Neural cell (in vitro differentiated cells): ENCODE measurements around the gene ACVRL1. TPM values are rescaled to one million over a fixed set of nuclear protein-coding genes. Genes with fewer than 3 reads are reported as not detected.

Experiments used
- H2AFZ ChIP-seq: fragments of 200-600, 300-800 bp; sonication (generic), shearing (Covaris generic); 2 replicates; pipeline ENCODE4 v1.6.0; 2014; ENCODE audit warnings: low read depth, mild to moderate bottlenecking, antibody characterized with exemption, low read length, moderate library complexity
- H3F3A ChIP-seq: fragments of 200-600 bp; shearing (Covaris generic); 2 replicates; pipeline ENCODE4 v1.6.1; 2016; ENCODE audit warnings: mild to moderate bottlenecking, moderate library complexity, mixed read lengths, antibody characterized with exemption, low read length; ENCODE audit not compliant: insufficient read depth, poor library complexity, severe bottlenecking
- H3K27ac ChIP-seq: fragments of 200-600, 300-800 bp; sonication (generic), shearing (Covaris generic); 2 replicates; pipeline ENCODE4 v1.5.1; 2014; ENCODE audit warnings: mild to moderate bottlenecking, low read length, moderate library complexity
- H3K27me3 ChIP-seq: fragments of 300-800, 200-600 bp; sonication (generic), shearing (Covaris generic); 2 replicates; pipeline ENCODE4 v1.6.0; 2014; ENCODE audit warnings: mild to moderate bottlenecking, low read depth, low read length, moderate library complexity; ENCODE audit not compliant: insufficient read depth
- H3K36me3 ChIP-seq: fragments of 300-800, 200-600 bp; sonication (generic), shearing (Covaris generic); 2 replicates; pipeline ENCODE4 v1.5.1; 2014; ENCODE audit warnings: mild to moderate bottlenecking, antibody characterized with exemption, low read length, moderate library complexity; ENCODE audit not compliant: insufficient read depth
- H3K4me2 ChIP-seq: fragments of 300-800, 200-600 bp; sonication (generic), shearing (Covaris generic); 2 replicates; pipeline ENCODE4 v1.6.0; 2014; ENCODE audit warnings: mild to moderate bottlenecking, low read length
- H3K4me3 ChIP-seq: fragments of 300-800, 200-600 bp; sonication (generic), shearing (Covaris generic); 2 replicates; pipeline ENCODE4 v1.5.1; 2014; ENCODE audit warnings: mild to moderate bottlenecking, low read length, moderate library complexity
- H3K79me2 ChIP-seq: fragments of 200-600 bp; shearing (Covaris generic); replicated peaks from 2 replicates; pipeline ENCODE4 v1.6.0; 2014; ENCODE audit warnings: mild to moderate bottlenecking, low read length, moderate library complexity; ENCODE audit not compliant: insufficient read depth
- H3K9ac ChIP-seq: fragments of 300-800, 200-600 bp; sonication (generic), shearing (Covaris generic); 2 replicates; pipeline ENCODE4 v1.6.1; 2016; ENCODE audit warnings: mild to moderate bottlenecking, low read length, mixed read lengths
- H3K9me2 ChIP-seq: fragments of 200-600 bp; shearing (Covaris generic); 2 replicates; pipeline ENCODE4 v1.6.1; 2016; ENCODE audit warnings: mild to moderate bottlenecking, low read length, mixed read lengths; ENCODE audit not compliant: insufficient read depth
- H3K9me3 ChIP-seq: fragments of 200-600, 300-800 bp; sonication (generic), shearing (Covaris generic); 2 replicates; pipeline ENCODE4 v1.6.1; 2016; ENCODE audit warnings: mild to moderate bottlenecking, mixed run types, low read length, moderate library complexity, mixed read lengths
- H4K20me1 ChIP-seq: fragments of 200-600 bp; shearing (Covaris generic); 2 replicates; pipeline ENCODE4 v1.6.1; 2016; ENCODE audit warnings: mild to moderate bottlenecking, mixed run types; ENCODE audit not compliant: insufficient read depth
- CTCF ChIP-seq: fragments of 450-650 bp; IDR thresholded peaks from 2 replicates; pipeline ENCODE4 v1.5.1; 2014; ENCODE audit warnings: antibody characterized with exemption, mild to moderate bottlenecking, moderate library complexity; ENCODE audit not compliant: poor library complexity, severe bottlenecking
- EP300 ChIP-seq: fragments of 450-650 bp; conservative IDR thresholded peaks from 2 replicates; pipeline ENCODE4 v1.6.1; 2014; ENCODE audit warnings: antibody characterized with exemption, mild to moderate bottlenecking, moderate library complexity; ENCODE audit not compliant: poor library complexity, severe bottlenecking
- EZH2 ChIP-seq: fragments of 200-600, 300-800 bp; shearing (Covaris generic), sonication (generic); IDR thresholded peaks from 2 replicates; pipeline ENCODE4 v1.6.1; 2014; ENCODE audit warnings: antibody characterized with exemption, low read length, borderline replicate concordance, mild to moderate bottlenecking; ENCODE audit not compliant: insufficient read depth, poor library complexity, severe bottlenecking
- MXI1 ChIP-seq: fragments of 450-650 bp; conservative IDR thresholded peaks from 2 replicates; pipeline ENCODE4 v1.6.1; 2014; ENCODE audit warnings: antibody characterized with exemption, mild to moderate bottlenecking; ENCODE audit not compliant: poor library complexity, severe bottlenecking
- POLR2AphosphoS5 ChIP-seq: IDR thresholded peaks from 2 replicates; pipeline ENCODE4 v1.6.1; 2012
- SMC3 ChIP-seq: fragments of 450-650 bp; conservative IDR thresholded peaks from 2 replicates; pipeline ENCODE4 v1.6.1; 2014; ENCODE audit warnings: antibody characterized with exemption, mild to moderate bottlenecking, moderate library complexity; ENCODE audit not compliant: poor library complexity
- TAF1 ChIP-seq: IDR thresholded peaks from 2 replicates; pipeline ENCODE4 v1.6.1; 2012; ENCODE audit warnings: low read depth
- polyA plus RNA-seq: library from polyadenylated mRNA; depleted of rRNA; stranded (reverse); fragments of >200 nt; gene quantifications from 2 replicates; pipeline ENCODE4 v1.2.3, GENCODE V29; 2014

ACVRL1 gene
- polyA plus RNA-seq, 1 donor from 2014 or later = not detected

DNA sequence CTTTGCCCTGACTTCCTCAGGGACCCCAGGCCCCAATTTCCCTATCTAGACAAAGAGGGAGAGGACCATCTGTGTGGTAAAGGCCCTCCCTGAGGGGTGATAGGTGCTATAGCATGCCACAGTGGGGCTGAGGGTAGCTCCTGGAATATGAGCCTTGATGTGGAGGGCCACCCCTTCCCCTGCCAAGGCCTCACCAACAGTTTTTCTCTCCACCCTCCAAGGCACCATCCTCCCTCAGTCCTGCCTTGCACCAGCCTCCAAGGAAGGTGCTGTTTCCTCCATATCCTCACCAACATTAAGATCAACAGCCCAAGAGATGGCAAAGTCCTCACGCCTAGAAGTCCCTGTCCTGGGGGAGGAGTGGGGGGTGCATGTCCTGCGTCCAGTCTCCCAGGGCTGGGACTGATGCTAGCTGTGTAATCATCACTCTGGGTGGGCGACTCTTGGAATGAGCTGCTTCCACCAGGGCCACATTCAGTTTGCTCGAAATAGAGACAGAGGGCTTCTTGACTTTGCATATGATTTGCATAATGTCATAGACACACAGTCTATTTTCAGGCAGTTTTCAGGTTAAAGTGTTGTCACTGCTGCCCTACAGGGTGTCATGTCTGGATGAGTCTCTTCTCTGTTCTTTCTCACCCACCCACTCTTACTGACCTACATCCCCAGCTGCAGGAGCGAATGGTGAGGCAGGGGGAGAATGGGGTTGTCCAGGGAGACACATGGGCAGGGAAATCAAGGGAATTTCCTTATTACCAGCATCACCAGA, 17.4 kb downstream of the ACVRL1 start:
- no peaks in the 10 kb centered on the region for H3K9me2 ChIP-seq
- H2AFZ ChIP-seq = no peak overlapping the region
- no peaks in the 10 kb centered on the region for H3K79me2 ChIP-seq
- H4K20me1 ChIP-seq = no peaks in the 10 kb centered on the region
- H3K4me3 ChIP-seq = no peak overlapping the region
- no peaks in the 10 kb centered on the region for H3F3A ChIP-seq
- no peaks in the 10 kb centered on the region for H3K36me3 ChIP-seq
- H3K4me2 ChIP-seq = no peak overlapping the region
- H3K9ac ChIP-seq = no peak overlapping the region
- TF ChIP-seq MXI1 = no peak
- TF ChIP-seq POLR2AphosphoS5 = no peak
- H3K27me3 ChIP-seq = no peaks in the 10 kb centered on the region
- no peaks in the 10 kb centered on the region for H3K9me3 ChIP-seq
- H3K27ac ChIP-seq = no peak overlapping the region

DNA sequence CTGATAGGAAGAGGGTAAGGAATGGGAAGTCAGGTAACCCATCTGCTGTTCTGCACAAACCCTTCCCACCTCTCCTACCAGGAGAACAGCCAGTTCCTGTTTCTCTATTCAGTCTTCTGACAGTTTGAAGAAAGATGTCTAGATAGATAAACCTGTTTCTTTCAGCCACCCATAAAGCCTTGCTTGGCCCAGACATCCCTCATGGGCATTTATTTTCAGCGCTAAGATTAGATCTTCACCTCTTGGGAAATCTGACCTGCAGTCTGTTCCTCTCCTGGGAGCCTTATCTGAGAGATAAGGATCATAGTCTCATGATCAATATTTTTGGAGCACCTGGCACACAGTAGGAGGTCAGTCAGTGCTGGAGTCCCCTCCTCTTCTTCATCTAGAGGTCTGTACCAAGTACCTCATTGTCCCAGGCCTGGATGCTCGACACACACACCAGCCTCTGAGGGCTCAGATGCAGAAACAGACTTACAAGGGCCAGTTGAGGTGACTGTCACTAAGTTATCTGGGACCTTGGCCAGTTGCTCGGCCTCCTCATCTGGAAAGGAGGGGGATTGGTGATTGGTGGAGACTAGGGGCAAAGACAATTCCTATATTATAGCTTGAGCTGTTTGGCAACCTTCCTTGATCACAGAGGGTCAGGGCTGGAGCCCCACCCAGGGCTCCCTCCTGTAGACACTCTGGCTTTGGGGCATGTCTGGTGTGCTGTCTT, 18.2 kb downstream of the ACVRL1 start:
- no peaks in the 10 kb centered on the region for H3K79me2 ChIP-seq
- no peaks in the 10 kb centered on the region for H3K9me2 ChIP-seq
- no peaks in the 10 kb centered on the region for H3K9me3 ChIP-seq
- H3K27me3 ChIP-seq = no peaks in the 10 kb centered on the region
- no peak overlapping the region for H3K4me3 ChIP-seq
- H3K36me3 ChIP-seq = no peaks in the 10 kb centered on the region
- H3F3A ChIP-seq = no peaks in the 10 kb centered on the region
- no peak for TF ChIP-seq CTCF
- H4K20me1 ChIP-seq = no peaks in the 10 kb centered on the region
- H3K4me2 ChIP-seq = no peak overlapping the region
- H3K9ac ChIP-seq = no peak overlapping the region
- no peak overlapping the region for H3K27ac ChIP-seq
- no peak overlapping the region for H2AFZ ChIP-seq

GRCh38 chr12:51926064-51926632, 18.8 kb downstream of the ACVRL1 start:
- Histone ChIP-seq H3F3A (no peaks in the 10 kb centered on the region), H3K36me3 (no peaks in the 10 kb centered on the region), H3K9me3 (no peaks in the 10 kb centered on the region), H3K9me2 (no peaks in the 10 kb centered on the region), H3K9ac (no peak overlapping the region), H3K4me3 (no peak overlapping the region), H3K27ac (no peak overlapping the region), H3K27me3 (no peaks in the 10 kb centered on the region), H3K4me2 (no peak overlapping the region), H2AFZ (no peak overlapping the region), H4K20me1 (no peaks in the 10 kb centered on the region), H3K79me2 (no peaks in the 10 kb centered on the region)
- TF ChIP-seq EZH2 (no peak), EP300 (no peak), CTCF (no peak), SMC3 (no peak), MXI1 (no peak), TAF1 (no peak)
